ENCODE data around the gene SERGEF. TPM values are rescaled to one million over a fixed set of nuclear protein-coding genes. Genes with fewer than 3 reads are reported as not detected.

The SERGEF gene
- polyA plus RNA-seq, 1 of the 3 experiments (the other 2 are of a cell fraction), result 23.1 TPM

GRCh38 chr11:17753641-17754040, 259.2 kb downstream of the SERGEF start (continued):
- TF ChIP-seq, protein P1, sequence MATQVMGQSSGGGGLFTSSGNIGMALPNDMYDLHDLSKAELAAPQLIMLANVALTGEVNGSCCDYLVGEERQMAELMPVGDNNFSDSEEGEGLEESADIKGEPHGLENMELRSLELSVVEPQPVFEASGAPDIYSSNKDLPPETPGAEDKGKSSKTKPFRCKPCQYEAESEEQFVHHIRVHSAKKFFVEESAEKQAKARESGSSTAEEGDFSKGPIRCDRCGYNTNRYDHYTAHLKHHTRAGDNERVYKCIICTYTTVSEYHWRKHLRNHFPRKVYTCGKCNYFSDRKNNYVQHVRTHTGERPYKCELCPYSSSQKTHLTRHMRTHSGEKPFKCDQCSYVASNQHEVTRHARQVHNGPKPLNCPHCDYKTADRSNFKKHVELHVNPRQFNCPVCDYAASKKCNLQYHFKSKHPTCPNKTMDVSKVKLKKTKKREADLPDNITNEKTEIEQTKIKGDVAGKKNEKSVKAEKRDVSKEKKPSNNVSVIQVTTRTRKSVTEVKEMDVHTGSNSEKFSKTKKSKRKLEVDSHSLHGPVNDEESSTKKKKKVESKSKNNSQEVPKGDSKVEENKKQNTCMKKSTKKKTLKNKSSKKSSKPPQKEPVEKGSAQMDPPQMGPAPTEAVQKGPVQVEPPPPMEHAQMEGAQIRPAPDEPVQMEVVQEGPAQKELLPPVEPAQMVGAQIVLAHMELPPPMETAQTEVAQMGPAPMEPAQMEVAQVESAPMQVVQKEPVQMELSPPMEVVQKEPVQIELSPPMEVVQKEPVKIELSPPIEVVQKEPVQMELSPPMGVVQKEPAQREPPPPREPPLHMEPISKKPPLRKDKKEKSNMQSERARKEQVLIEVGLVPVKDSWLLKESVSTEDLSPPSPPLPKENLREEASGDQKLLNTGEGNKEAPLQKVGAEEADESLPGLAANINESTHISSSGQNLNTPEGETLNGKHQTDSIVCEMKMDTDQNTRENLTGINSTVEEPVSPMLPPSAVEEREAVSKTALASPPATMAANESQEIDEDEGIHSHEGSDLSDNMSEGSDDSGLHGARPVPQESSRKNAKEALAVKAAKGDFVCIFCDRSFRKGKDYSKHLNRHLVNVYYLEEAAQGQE (IDR thresholded peaks at IDR 0.05; ENCODE audit: low read depth, low read length), result no peak
- TF ChIP-seq, protein P2, sequence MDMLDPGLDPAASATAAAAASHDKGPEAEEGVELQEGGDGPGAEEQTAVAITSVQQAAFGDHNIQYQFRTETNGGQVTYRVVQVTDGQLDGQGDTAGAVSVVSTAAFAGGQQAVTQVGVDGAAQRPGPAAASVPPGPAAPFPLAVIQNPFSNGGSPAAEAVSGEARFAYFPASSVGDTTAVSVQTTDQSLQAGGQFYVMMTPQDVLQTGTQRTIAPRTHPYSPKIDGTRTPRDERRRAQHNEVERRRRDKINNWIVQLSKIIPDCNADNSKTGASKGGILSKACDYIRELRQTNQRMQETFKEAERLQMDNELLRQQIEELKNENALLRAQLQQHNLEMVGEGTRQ (IDR thresholded peaks at IDR 0.05; ENCODE audit: borderline replicate concordance, low read depth, low read length), result no peak
- no peak for TF ChIP-seq TCF12 (IDR thresholded peaks at IDR 0.05)

DNA sequence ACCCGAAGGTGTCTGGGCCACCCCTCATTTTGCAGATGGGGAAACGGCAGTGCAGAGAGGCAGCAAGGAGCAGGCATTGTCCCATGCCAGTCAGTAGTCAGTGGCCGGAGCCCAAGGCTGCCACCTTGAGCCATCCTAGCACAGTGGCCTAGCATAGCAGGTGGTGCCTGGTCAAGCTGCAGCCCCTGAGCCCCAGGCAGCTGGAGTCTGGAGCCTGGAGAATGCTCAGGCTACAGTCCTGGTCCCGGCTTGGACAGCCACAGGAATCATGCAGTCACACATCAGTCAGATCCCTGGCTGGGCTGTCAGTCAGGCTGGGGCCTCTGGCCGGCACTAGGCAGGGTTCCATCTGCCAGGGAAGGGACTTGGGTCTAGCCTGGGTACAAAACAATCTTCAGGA, 259.7 kb downstream of the SERGEF start:
- no peaks in the 10 kb centered on the region for H3K9me3 ChIP-seq
- no peak overlapping the region for H3K9ac ChIP-seq
- H3F3A ChIP-seq (replicated peaks; ENCODE audit: insufficient read depth), result no peaks in the 10 kb centered on the region
- 51% methylated on average over 3 of the region's 5 CpGs for WGBS (ENCODE audit: low lambda C conversion rate)
- POLR2A ChIA-PET, result no interaction called here
- H3K36me3 ChIP-seq (replicated peaks in 1 of 2; ENCODE audit: control insufficient read depth in 1 of 2, insufficient read depth in 2 of 2, low read length in 1 of 2), result no peaks in the 10 kb centered on the region
- no peak overlapping the region for H2AFZ ChIP-seq (ENCODE audit: low read depth)
- H4K20me1 ChIP-seq (ENCODE audit: insufficient read depth), result no peaks in the 10 kb centered on the region
- no peaks in the 10 kb centered on the region for H3K9me2 ChIP-seq
- no peaks in the 10 kb centered on the region for H3K79me2 ChIP-seq (ENCODE audit: insufficient read depth)
- no peak overlapping the region for H3K4me3 ChIP-seq (ENCODE audit: low read depth in 2 of 2, low read length in 1 of 2)
- H3K4me2 ChIP-seq, result no peak overlapping the region
- 0 out of 2 replicates have a peak, but pooled peaks cover 7% of the 10 kb centered on the region for H3K27me3 ChIP-seq (ENCODE audit: insufficient read depth)
- DNase-seq, result no peak
- no peak for TF ChIP-seq ELF1 (IDR thresholded peaks at IDR 0.05)
- TF ChIP-seq NRF1 (IDR thresholded peaks at IDR 0.05; ENCODE audit: low read depth, low read length), result no peak
- TF ChIP-seq SIN3A (IDR thresholded peaks at IDR 0.05; ENCODE audit: borderline replicate concordance, low read depth, low read length), result no peak
- no peak for TF ChIP-seq MEF2A (IDR thresholded peaks at IDR 0.05; ENCODE audit: borderline replicate concordance, low read depth)
- TF ChIP-seq, protein P2 (IDR thresholded peaks at IDR 0.05; ENCODE audit: borderline replicate concordance, low read depth, low read length), result no peak
- TF ChIP-seq, protein P3, sequence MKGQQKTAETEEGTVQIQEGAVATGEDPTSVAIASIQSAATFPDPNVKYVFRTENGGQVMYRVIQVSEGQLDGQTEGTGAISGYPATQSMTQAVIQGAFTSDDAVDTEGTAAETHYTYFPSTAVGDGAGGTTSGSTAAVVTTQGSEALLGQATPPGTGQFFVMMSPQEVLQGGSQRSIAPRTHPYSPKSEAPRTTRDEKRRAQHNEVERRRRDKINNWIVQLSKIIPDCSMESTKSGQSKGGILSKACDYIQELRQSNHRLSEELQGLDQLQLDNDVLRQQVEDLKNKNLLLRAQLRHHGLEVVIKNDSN (IDR thresholded peaks at IDR 0.05; ENCODE audit: borderline replicate concordance, low read depth), result no peak
- TF ChIP-seq GABPA (IDR thresholded peaks at IDR 0.05; ENCODE audit: low read depth), result no peak
- no peak for TF ChIP-seq GATA2 (CRISPR knock-in tag; IDR thresholded peaks at IDR 0.05)
- TF ChIP-seq NFIC (IDR thresholded peaks at IDR 0.05; ENCODE audit: borderline replicate concordance), result no peak
- no peak for TF ChIP-seq RFX5 (IDR thresholded peaks at IDR 0.05; ENCODE audit: low read length)
- TF ChIP-seq, protein P4, sequence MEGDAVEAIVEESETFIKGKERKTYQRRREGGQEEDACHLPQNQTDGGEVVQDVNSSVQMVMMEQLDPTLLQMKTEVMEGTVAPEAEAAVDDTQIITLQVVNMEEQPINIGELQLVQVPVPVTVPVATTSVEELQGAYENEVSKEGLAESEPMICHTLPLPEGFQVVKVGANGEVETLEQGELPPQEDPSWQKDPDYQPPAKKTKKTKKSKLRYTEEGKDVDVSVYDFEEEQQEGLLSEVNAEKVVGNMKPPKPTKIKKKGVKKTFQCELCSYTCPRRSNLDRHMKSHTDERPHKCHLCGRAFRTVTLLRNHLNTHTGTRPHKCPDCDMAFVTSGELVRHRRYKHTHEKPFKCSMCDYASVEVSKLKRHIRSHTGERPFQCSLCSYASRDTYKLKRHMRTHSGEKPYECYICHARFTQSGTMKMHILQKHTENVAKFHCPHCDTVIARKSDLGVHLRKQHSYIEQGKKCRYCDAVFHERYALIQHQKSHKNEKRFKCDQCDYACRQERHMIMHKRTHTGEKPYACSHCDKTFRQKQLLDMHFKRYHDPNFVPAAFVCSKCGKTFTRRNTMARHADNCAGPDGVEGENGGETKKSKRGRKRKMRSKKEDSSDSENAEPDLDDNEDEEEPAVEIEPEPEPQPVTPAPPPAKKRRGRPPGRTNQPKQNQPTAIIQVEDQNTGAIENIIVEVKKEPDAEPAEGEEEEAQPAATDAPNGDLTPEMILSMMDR (IDR thresholded peaks at IDR 0.05), result no peak
- no peak for TF ChIP-seq FOSL2 (IDR thresholded peaks at IDR 0.05; ENCODE audit: borderline replicate concordance, low read depth)
- no peak overlapping the region for H3K27ac ChIP-seq (ENCODE audit: low read depth in 2 of 2, low read length in 1 of 2)
- no peaks in the 10 kb centered on the region; a peak in 1 of 4 replicates for H3K4me1 ChIP-seq (ENCODE audit: control insufficient read depth in 1 of 2, insufficient read depth in 2 of 2, low read depth in 1 of 2, low read length in 1 of 2)
- CTCF ChIA-PET, result interaction anchor here (1.0 to 3.0 kb wide), 5 partner anchors 10 to 218 kb away, joined by 3 to 17 read pairs (median 3); no protein-coding TSS in a partner anchor

All from SK-N-SH (cell line).